Measurements from ENCODE around the gene COG5. TPM values are rescaled to one million over a fixed set of nuclear protein-coding genes. Genes with fewer than 3 reads are reported as not detected.

COG5 gene
- total and polyA plus RNA-seq, 10 donors, result 3.6 to 86.6 (median 48.7) TPM

DNA sequence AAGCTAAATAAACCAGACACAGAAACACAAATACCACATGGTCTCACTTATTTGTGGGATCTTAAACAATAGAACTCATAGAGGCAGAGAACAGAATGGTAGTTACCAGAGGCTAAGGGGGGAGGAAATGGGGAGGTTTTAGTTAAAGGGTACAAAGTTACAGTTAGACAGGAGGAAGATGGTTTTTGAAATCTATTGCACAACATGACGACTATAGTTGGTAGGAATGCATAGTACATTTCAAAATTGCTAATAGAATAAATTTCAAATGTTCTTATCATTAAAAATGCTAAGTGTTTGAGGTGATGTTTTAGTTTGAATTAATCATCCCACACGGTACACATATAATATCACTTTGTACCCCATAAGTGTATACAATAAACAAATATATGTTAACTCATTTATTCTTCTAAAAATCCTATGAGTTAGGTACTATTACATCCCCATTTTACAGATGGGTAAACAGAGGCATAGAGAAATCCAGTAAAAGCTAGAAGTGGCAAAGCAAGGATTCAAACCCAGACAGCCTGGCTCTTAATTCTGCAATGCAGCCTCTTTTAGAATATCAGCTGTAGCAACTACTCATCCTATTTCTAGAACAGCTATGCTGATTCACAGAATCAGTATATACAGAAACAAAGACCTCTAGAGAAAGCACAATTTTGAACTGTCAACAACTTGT, 344.0 kb downstream of the COG5 start:
- Histone ChIP-seq H3K9me3 (peaks cover 0 to 14% (median 6%) of the 10 kb centered on the region in 8 donors), H3K4me1 (no peaks in the 10 kb centered on the region), H3K36me3 (peaks cover 0 to 34% (median 3%) of the 10 kb centered on the region in 6 donors), H3K4me3 (no peak overlapping the region), H3K27me3 (replicated peaks in 1 of 7) (no peaks in the 10 kb centered on the region), H3K27ac (no peak overlapping the region)
- TF ChIP-seq POLR2A (IDR thresholded peaks at IDR 0.05) (no peak), POLR2AphosphoS5 (IDR thresholded peaks at IDR 0.05) (no peak)
- TF ChIP-seq, protein P1, sequence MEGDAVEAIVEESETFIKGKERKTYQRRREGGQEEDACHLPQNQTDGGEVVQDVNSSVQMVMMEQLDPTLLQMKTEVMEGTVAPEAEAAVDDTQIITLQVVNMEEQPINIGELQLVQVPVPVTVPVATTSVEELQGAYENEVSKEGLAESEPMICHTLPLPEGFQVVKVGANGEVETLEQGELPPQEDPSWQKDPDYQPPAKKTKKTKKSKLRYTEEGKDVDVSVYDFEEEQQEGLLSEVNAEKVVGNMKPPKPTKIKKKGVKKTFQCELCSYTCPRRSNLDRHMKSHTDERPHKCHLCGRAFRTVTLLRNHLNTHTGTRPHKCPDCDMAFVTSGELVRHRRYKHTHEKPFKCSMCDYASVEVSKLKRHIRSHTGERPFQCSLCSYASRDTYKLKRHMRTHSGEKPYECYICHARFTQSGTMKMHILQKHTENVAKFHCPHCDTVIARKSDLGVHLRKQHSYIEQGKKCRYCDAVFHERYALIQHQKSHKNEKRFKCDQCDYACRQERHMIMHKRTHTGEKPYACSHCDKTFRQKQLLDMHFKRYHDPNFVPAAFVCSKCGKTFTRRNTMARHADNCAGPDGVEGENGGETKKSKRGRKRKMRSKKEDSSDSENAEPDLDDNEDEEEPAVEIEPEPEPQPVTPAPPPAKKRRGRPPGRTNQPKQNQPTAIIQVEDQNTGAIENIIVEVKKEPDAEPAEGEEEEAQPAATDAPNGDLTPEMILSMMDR (IDR thresholded peaks at IDR 0.05 in 8 of 11, conservative IDR thresholded peaks at IDR 0.05 in 3 of 11), result no peak
- intact Hi-C loops (cut with DNase I; ENCODE audit: low total_unique reads), result no loop called here
- 74 to 91% (median 83%) methylated on average over 2 of the region's 2 CpGs for WGBS, 5 donors
- no peak for DNase-seq

DNA sequence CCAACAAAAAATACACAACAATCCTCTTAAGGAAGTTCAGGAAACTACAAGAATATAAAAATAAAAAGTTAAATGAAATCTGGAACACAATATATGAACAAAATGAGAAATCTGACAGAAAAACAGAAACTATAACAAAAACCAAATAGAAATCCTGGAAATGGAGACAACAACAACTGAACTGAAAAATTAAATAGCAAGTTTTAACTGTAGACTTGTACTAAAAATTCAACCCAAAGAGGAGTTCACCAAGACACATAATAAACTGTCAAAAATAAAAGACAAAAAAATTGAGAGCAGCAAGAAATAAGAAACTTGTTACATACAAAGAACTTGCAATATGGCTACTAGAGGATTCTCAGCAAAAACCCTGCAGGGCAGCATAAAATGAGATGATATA, 349.8 kb downstream of the COG5 start:
- H3K9me3 ChIP-seq, result peaks cover 3 to 29% (median 21%) of the 10 kb centered on the region in 8 donors
- no peak for DNase-seq
- intact Hi-C loops (cut with DNase I; ENCODE audit: low total_unique reads), result no loop called here
- no peak overlapping the region for H3K27ac ChIP-seq
- peaks cover 0 to 31% (median 10%) of the 10 kb centered on the region in 6 donors for H3K36me3 ChIP-seq
- no peak overlapping the region for H3K4me3 ChIP-seq
- TF ChIP-seq POLR2AphosphoS5 (IDR thresholded peaks at IDR 0.05), result no peak
- no peak for TF ChIP-seq POLR2A (IDR thresholded peaks at IDR 0.05)
- TF ChIP-seq, protein P1 (IDR thresholded peaks at IDR 0.05 in 8 of 11, conservative IDR thresholded peaks at IDR 0.05 in 3 of 11), result no peak
- H3K4me1 ChIP-seq, result no peaks in the 10 kb centered on the region
- H3K27me3 ChIP-seq (replicated peaks in 1 of 7), result no peaks in the 10 kb centered on the region

GRCh38 chr7:107213193-107213788, 350.4 kb downstream of the COG5 start:
- TF ChIP-seq POLR2AphosphoS5 (IDR thresholded peaks at IDR 0.05) (no peak), POLR2A (IDR thresholded peaks at IDR 0.05) (no peak)
- TF ChIP-seq, protein P1 (IDR thresholded peaks at IDR 0.05 in 8 of 11, conservative IDR thresholded peaks at IDR 0.05 in 3 of 11), result no peak
- no peak overlapping the region for H3K27ac ChIP-seq

DNA sequence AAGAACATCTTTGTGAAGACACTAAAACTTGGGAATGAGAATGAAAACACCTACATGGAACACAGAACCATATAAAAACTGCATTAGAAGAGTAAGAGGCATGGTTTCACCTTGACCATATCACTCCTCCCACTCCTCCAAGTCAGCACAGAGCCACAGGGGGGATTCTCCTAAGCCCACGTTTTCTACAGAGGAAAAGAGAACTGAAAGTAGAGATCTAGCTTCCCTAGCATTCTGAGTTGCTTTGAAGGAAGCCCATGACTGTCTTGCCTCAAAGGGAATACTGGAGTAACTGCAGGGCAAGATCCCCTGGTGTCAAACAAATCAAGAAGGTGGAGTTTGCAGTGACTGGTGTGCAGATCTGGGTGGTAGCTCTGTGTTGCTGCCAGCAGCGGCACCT, 351.0 kb downstream of the COG5 start:
- no peak for DNase-seq
- Histone ChIP-seq H3K36me3 (peaks cover 0 to 43% (median 14%) of the 10 kb centered on the region in 6 donors), H3K4me3 (no peak overlapping the region), H3K27ac (no peak overlapping the region), H3K27me3 (replicated peaks in 1 of 7) (no peaks in the 10 kb centered on the region), H3K4me1 (no peaks in the 10 kb centered on the region), H3K9me3 (peaks cover 3 to 29% (median 21%) of the 10 kb centered on the region in 8 donors)
- WGBS, 5 donors, result 70 to 79% (median 74%) methylated on average over 2 of the region's 2 CpGs
- intact Hi-C loops (cut with DNase I; ENCODE audit: low total_unique reads), result no loop called here
- TF ChIP-seq, protein P1 (IDR thresholded peaks at IDR 0.05 in 8 of 11, conservative IDR thresholded peaks at IDR 0.05 in 3 of 11), result no peak
- TF ChIP-seq POLR2AphosphoS5 (IDR thresholded peaks at IDR 0.05), result no peak
- no peak for TF ChIP-seq POLR2A (IDR thresholded peaks at IDR 0.05)

More at GRCh38 chr7:107213193-107213788, 350.4 kb downstream of the COG5 start:
- WGBS, 5 donors, result 89 to 100% (median 96%) methylated on average over 3 to 5 of the region's 5 CpGs
- intact Hi-C loops (cut with DNase I; ENCODE audit: low total_unique reads), result no loop called here
- no peaks in the 10 kb centered on the region for H3K4me1 ChIP-seq
- H3K27me3 ChIP-seq (replicated peaks in 1 of 7), result no peaks in the 10 kb centered on the region
- peaks cover 3 to 29% (median 21%) of the 10 kb centered on the region in 8 donors for H3K9me3 ChIP-seq
- DNase-seq, result no peak
- H3K4me3 ChIP-seq, result no peak overlapping the region
- peaks cover 0 to 37% (median 14%) of the 10 kb centered on the region in 6 donors for H3K36me3 ChIP-seq
